Measurements from ENCODE around the gene NFATC1. TPM values are rescaled to one million over a fixed set of nuclear protein-coding genes. Genes with fewer than 3 reads are reported as not detected.
A peak's percentile ranks its signal among the peaks of the same experiment; 100 is the strongest.

Gene NFATC1
- 18.6 TPM for total RNA-seq

DNA sequence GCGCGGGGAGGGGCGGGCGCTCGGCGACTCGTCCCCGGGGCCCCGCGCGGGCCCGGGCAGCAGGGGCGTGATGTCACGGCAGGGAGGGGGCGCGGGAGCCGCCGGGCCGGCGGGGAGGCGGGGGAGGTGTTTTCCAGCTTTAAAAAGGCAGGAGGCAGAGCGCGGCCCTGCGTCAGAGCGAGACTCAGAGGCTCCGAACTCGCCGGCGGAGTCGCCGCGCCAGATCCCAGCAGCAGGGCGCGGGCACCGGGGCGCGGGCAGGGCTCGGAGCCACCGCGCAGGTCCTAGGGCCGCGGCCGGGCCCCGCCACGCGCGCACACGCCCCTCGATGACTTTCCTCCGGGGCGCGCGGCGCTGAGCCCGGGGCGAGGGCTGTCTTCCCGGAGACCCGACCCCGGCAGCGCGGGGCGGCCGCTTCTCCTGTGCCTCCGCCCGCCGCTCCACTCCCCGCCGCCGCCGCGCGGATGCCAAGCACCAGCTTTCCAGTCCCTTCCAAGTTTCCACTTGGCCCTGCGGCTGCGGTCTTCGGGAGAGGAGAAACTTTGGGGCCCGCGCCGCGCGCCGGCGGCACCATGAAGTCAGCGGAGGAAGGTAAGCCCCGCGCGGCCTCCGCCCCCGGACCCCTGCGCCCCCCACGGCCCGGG lies at the start of gene NFATC1:
Gene NFATC1 (plus strand): TSS at position 170 of the 644 bp plus-strand sequence. CDS start 295 bp downstream, at position 465.
- peak; percentile 92 for DNase-seq

DNA sequence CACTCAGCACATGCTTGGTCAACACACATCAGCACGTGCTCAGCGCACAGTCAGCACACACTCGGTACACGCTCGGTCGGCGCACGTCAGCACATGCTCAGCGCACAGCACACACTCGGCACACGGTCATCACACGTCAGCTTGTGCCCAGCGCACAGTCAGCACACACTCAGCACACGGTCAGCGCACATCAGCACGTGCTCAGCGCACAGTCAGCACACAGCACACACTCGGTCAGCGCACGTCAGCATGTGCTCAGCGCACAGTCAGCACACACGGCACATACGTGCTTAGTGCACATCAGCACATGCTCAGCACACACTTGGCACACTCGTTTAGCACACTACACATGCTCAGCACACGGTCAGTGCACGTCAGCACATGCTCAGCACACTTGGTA lies 49.7 kb upstream of the NFATC1 start:
- DNase-seq: no peak

DNA sequence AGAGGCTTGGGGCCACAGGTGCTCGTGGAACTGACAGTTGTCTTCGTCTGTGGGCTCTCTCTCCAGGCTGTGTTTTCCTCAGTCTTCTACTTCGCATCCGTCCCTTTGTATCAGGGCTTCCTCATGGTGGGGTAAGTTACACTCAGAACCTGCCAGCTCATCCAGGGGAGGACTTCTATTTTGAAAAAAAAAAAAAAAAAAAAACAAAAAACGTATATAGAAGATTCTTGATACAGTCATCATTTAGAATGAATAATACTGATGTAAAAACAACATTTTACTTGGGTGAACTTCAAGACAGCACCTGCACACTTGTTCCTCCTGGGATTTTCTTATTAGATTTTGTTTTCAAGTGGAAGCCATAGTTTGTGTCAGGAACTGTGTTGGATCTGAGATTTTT lies 47.7 kb upstream of the NFATC1 start:
- DNase-seq: no peak

DNA sequence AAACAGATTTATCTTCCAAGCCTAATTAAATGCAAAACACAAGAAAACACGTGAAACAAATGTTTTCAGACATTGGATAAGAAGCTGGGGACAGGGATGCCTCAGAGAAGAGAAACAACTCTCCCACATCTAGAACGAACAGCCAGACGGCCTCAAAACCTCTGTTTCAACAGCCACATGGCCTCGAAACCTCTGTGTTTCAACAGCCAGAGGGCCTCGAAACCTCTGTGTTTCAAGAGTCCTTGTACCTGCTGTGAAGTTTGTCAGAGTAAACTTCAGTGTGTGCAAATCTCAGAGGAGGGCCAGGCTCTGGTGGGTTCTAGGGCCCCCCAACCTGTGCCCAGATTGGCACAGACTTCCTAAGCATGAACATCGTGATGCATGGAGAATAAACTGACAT lies 43.3 kb upstream of the NFATC1 start:
- DNase-seq: no peak

DNA sequence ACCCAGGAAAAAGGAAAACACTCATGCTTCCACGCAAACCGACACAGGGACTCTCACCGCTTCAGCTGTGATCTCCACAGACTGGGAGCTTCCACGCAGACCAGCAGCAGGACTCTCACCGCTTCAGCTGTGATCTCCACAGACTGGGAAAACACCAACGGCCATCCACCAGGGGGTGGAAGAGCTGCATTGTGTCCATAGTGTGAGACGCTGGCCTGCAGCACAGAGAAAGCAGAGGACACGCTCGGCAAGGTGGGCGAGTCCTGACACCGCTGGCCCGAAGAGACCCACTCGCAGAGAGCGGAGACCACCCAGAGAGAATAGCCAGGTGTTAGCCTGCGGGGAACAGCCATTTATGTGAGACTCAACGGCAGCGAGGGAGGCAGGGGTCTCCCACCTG lies 42.5 kb upstream of the NFATC1 start:
- no peak for DNase-seq

DNA sequence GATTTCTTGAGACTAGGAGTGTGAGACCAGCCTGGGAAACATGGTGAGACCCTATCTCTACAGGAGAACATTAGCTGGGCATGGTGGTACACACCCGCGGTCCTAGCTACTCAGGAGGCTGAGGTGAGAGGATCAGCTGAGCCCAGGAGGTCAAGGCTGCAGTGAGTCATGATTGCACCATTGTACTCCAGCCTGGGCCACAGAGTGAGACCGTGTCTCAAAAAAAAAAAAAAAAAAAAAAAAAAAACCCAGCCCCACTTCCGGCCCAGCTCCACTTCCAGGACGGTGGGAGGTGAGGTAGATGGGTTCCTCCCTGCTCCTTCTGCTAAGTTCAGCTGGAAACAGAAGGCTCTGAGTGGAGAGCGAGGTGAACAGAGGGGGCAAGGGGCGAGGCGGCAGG lies 41.4 kb upstream of the NFATC1 start:
- no peak for DNase-seq

DNA sequence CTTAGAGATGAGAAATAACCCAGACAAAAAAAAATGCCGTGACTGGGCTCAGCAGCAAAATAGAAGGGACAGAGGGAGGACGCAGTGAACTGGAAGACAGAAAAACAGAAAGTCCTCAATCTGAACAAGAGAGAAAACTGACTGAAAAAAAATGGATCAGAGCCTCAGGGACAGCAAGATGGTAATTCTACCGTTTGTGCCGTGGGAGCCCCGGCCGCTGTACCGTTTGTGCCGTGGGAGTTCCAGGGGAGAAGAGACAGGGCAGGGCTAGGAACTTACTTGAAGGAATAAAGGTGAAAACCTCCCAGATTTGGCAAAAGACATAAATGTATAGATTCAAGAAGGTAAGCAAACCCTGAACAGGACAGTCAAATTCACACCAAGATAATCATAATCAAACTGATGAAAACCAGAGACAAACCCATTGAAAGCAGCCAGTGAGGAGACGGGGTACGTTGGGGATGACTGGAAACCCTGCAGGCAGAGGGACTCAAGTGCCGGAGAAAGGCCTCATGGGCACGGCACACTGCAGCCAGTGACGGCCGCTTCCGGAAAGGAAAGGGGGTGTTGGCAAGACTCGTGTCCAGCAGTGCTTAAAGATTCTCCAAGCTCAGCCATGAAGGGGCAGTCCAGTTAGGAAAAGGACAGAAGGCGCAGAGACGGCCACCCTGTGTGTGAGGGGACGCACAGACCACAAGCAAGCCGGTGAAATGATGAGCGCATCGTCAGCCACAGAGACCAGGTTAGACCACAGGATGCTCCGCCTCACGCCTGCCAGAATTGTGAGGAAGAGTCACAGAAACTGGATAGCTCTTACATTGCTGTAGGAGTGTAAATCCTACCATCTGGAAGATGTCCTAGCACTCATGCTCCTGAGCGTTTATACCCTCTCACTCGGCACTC lies 40.0 kb upstream of the NFATC1 start:
- DNase-seq: no peak

DNA sequence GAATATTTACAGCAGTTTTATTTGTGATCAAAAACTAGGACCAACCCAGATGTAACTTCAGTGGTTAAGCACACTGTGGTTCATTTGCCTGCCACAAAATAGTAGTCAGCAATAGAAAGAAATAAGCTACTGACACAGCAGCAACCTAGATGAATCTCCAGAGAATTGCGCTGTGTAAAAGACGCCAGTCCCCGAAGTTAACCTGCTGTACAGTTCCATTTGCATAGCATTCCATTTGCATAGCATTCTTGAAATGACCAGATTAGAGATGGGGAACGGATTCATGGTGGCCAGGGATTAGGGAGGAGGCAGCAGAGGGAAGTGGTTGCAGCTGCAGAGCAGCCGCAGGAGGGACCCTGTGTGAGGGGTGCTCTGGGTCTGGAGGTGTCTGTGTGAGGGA lies 39.3 kb upstream of the NFATC1 start:
- DNase-seq: no peak

DNA sequence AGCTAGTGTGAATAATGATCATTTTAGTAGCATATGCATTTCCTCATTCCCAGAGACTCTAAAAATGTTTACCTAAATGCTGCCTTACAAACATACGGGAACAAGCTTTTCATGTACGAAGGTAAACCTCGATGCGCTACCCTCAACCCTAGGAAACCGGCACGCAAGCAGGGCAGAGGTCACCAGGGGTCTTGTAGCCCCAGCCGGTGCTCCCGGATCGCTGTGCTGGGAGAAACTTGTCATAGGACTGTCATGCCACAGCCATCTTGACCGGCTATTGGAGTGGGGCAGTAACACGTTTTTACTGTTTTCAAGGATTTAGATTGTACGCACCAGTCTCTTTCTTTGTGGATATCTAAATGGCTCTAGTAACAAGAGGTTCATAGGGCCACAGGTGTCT lies 34.8 kb upstream of the NFATC1 start:
- no peak for DNase-seq

DNA sequence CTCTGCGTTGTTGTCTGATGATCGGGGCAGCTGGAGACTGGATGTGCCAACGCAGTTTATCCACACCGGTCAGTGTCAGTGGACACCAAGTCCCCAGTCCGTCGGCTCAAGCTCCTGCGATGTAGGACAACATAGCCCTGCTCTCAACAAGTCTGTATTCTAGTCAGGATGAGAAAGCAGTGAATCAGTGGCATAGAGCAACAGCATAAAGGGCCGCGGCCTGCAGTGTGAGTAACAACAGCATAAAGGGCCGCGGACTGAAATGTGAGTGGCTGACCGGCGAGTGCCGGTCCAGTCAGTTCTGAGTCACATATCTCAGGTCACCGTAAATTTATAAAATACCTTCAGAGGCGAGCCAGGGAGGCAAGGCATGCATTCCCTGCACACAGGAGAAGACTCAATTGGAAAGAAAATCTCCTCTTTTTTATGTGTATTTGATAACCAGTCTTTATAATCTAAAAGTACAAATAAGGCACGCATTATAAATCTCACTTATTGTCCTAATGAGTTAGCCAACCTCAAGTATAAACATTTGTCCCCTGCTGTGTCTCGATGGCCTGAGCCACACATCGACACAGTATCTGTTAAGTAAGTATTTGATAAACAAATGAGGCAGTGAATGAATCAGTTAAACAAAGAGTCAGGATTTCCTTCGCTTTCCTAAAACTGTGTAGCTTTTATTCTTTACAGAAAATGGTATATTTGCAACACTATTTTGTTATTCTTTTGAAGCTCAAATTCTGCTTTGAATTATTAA lies 33.8 kb upstream of the NFATC1 start:
- DNase-seq: no peak

DNA sequence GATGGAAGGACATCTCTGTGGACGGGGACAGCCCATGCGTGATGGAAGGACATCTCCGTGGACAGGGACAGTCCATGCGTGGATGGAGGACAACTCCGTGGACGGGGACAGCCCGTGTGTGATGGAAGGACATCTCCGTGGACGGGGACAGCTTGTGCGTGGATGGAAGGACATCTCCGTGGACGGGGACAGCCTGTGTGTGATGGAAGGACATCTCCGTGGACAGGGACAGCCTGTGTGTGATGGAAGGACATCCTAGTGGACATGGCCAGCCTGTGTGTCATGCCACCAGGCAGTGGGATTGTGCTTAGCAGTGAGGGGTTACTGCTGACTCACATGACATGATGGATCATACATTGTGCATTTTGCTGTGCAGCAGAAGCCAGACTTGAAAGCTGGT lies 30.0 kb upstream of the NFATC1 start:
- DNase-seq: no peak

DNA sequence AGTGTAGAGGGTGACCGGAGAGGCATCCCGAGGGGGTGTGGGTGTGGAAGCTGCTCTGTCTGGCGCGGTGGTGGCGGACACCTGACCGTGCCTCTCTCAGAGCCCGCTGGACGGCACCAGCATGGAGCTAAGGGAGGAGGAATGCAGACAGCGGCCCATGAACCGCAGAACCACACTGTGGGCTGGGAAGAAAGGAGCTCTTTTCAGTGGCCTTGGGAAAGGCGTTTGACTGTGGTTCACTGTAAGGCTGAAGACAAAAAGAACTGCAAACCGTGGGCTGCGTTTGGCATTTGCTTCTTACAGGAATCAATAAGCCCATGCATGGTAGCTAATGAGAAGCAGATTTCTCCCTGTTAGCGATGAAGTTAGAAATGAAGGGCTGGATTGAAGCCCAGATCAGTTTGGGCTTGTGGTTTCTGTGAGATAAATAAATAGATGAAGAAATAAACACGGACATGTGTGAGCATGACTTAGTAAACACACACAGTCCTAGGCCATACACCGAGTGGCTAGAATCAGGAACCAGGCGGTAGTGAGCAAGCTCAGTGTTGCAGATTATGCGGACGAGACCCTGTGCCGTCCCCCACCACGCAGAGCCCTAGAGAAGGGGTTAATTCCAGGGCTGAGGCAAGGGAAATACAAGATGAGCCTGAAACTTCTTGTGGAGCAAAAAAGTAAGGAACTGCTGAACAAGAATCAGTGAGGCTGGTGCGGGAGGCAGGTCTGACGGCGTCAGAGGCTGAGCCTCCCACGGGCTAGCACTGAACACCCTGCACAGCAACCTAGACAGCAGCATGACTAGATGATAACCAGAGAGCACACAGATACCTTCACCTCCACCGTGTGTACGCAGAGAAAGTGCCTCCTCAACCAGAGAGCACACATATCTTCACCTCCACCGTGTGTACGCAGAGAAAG lies 29.3 kb upstream of the NFATC1 start:
- peak; percentile 62 for DNase-seq

DNA sequence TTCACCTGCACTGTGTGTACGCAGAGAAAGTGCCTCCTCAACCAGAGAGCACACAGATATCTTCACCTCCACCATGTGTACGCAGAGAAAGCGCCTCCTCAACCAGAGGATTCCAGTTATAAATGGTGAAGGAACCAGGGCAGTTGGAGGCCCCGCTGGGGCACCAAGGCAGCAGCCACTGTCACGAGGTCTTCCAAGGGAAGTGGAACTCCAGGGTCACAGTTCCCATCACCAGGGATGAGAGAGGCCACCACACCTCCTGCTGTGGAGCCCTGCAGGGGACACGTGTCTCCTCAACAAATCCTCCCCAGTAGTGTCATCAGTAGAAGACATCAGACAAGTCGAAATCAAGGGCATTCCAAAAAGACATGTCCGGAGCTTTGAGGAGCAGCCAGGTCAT lies 28.2 kb upstream of the NFATC1 start:
- no peak for DNase-seq

DNA sequence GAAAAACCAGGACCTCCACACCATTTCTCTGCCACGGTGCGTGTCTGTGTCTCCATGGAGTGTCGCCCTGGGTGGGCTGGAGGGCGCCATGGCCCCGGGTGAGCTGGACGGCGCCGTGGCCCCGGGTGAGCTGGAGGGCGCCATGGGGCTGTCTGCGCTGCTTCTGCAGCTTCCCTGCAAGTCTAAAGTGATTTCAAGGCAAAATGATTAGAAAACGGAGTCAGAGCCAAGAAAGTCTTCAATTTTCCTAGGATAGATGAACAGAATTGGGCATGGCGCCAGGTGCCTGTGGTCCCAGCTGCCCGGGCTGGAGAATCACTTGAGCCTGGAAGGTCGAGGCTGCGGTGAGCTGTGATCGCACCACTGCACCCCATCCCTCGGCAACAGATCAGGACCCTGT lies 27.7 kb upstream of the NFATC1 start:
- DNase-seq: peak; percentile 38

DNA sequence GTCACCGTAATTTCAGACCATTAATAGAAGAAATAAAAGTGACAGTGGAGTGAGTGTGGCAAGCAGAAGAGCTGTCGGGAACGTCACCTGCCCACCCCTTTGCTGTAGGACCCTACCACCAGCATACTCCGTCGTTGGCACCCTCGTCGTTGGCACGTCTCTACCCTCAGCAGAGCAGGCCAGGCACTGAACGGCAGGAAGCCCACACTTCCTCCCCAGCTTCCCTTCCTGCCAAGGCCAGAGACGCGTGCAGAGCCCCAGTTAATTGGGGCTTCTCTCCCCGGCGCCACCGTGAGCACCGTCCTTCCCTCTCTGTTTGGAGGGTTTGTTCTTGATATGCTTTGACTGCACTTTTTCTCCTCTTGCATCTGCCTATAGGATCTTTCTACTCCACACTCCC lies 27.0 kb upstream of the NFATC1 start:
- DNase-seq: no peak

DNA sequence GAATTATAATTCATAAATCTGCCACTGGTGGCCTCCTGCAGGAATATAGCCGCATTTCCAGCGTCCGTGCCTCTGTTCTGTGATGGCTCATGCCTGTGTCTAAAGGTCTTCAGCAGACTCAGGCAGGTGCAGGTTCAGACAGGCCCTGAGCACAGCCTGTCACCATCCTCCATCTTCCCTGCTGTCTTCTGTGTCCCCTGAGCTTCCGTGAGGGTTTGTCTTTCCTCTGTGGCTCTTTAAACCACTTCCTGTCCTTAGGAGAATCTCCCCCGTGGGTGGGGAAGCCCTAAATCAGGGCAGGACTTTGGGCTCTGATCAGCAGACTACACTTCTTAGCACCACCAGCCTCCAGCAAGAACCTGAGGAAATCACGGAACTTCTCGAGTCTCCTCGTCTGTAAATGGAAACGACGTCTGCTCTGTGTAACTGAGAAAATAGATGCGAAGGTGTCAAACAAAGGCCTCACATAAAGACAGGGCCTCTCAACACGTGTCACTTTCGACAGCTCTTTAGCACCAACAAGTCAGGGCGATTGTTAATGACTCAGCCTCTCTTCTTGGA lies 24.1 kb upstream of the NFATC1 start:
- DNase-seq: no peak

DNA sequence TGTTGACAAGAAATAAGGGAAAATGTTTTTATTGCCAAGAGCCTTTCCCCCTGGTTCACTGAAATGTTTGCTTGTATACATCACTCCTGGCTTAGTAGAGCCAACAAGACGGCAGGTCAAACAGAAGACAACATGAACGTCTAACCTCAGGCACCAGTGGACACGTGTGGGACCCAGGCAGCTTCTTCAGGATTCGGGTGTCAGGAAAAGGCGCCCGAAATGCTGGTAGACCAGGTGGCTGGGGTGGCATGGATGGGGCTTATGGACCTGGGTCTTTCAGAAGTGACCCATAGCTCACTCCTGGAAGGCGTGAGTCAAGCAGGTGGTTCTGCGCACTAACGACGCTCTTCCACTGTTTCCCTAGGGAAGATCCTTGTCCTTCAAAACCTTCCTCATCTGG lies 23.3 kb upstream of the NFATC1 start:
- DNase-seq: no peak

DNA sequence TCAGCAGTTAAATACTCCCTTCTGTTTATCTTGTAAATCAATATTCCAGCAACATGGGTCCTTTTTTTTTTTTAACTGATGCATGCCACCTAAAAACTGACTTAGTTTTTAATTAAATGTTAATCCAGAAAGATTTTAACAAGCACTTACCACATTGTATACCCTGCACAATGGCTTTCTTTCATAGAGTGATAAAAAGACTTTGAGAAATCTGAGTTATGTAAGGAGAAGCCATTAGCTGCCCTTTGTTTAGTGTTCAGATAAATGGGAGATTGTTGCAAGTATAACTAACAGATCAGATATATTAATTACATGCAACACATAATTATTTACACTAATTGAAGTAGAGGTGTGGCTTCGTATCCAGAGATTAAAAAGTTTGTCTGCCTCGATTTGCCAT lies 22.7 kb upstream of the NFATC1 start:
- DNase-seq: no peak

DNA sequence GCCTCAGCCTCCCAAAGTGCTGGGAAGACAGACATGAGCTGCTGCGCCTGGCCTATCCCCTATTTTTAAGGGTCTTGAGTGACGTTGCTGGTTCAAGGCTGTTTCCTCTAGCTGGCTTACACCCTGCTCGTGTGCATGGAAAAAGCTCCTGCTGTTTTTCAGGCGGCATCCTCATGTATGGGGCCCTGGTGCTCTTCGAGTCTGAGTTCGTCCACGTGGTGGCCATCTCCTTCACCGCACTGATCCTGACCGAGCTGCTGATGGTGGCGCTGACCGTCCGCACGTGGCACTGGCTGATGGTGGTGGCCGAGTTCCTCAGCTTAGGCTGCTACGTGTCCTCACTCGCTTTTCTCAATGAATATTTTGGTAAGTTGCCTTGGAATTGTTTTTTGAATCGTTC lies 22.0 kb upstream of the NFATC1 start:
- no peak for DNase-seq

DNA sequence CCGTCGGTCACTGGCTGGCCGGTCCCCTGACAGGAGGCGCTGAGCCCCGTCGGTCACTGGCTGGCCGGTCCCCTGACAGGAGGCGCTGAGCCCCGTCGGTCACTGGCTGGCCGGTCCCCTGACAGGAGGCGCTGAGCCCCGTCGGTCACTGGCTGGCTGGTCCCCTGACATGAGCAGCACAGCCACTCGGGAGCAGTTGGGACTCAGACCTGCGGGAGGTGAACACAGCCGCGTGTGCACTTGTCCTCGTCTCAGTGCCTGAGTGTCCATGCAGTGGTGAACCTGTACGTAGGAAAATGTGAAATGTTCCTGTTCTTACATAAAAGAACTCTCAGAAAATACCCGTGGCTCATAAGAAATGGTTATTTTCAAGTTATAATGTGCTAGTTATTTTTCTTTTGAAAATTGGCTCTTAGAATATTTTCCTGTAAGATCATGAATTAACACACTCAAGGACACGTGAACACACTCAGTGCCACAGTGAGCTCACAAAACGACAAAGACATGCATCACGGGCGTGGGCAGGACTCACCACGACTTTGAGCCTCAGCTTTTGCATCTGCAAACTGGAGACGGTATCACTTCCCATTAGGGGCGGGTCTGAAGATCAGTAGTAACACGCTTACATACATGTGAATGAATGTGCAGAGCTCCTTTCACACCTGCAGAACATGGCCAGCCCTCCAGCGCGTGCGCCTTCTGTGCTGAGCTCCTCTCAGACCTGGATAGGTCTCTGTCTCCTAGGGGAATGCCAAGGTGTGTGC lies 21.1 kb upstream of the NFATC1 start:
- DNase-seq: no peak
